GM19035 (cell line): Measurements from ENCODE around the gene TRIM31.

Source experiments
- ATAC-seq: cut with Tn5 transposase; IDR thresholded peaks from one replicate; pipeline ENCODE4 v1.9.1; 2021; ENCODE audit not compliant: unreplicated experiment

Gene TRIM31

GRCh38 chr6:30113003-30113759 lies at the start of gene TRIM31:
TRIM31 (minus strand) TSS chr6:30113090; CDS start chr6:30112805, 285 bp downstream.
- ATAC-seq: no peak

- no peak for ATAC-seq
Measured at GRCh38 chr6:30162265-30163089, 49.6 kb upstream of the TRIM31 start.

- ATAC-seq: no peak
Measured at GRCh38 chr6:30160785-30161531, 48.1 kb upstream of the TRIM31 start, which contains the start of gene TRIM10. TRIM10 (minus strand) TSS chr6:30161211; CDS start chr6:30160858, 353 bp downstream.

- no peak for ATAC-seq
Measured at GRCh38 chr6:30160008-30160784, 47.3 kb upstream of the TRIM31 start.

GRCh38 chr6:30158475-30159040 lies 45.7 kb upstream of the TRIM31 start:
- no peak for ATAC-seq

- no peak for ATAC-seq
Measured at GRCh38 chr6:30157999-30158398, 45.1 kb upstream of the TRIM31 start.

GRCh38 chr6:30157581-30157980 lies 44.7 kb upstream of the TRIM31 start:
- ATAC-seq: no peak

GRCh38 chr6:30156774-30157173 lies 43.9 kb upstream of the TRIM31 start:
- ATAC-seq: no peak

- no peak for ATAC-seq
Measured at GRCh38 chr6:30156262-30156599, 43.3 kb upstream of the TRIM31 start.

GRCh38 chr6:30155520-30156261 lies 42.8 kb upstream of the TRIM31 start:
- ATAC-seq: no peak

GRCh38 chr6:30154709-30155519 lies 42.0 kb upstream of the TRIM31 start:
- ATAC-seq: no peak

- no peak for ATAC-seq
Measured at GRCh38 chr6:30154061-30154460, 41.2 kb upstream of the TRIM31 start.

- ATAC-seq: no peak
Measured at GRCh38 chr6:30152910-30153610, 40.2 kb upstream of the TRIM31 start.

- ATAC-seq: no peak
Measured at GRCh38 chr6:30152016-30152673, 39.3 kb upstream of the TRIM31 start.

- ATAC-seq: no peak
Measured at GRCh38 chr6:30151580-30151979, 38.7 kb upstream of the TRIM31 start.

GRCh38 chr6:30150671-30151395 lies 37.9 kb upstream of the TRIM31 start:
- ATAC-seq: no peak
